Measurements from ENCODE around the gene RDH8.

The RDH8 gene

GRCh38 chr19:10013316-10013715, at the start of gene RDH8:
RDH8 (plus strand) TSS chr19:10013483; CDS start chr19:10013498, 15 bp downstream.
- Histone ChIP-seq H3K4me1 (ENCODE audit: control insufficient read depth, insufficient read depth, low read length) (peaks cover 7% of the 10 kb centered on the region; the same call in 1 of the 2 replicates), H3K4me3 (ENCODE audit: low read depth, low read length) (no peak within 1 kb of the TSS), H3K9me3 (ENCODE audit: control insufficient read depth, insufficient read depth, low read depth, low read length) (no peaks in the 10 kb centered on the region), H3K27ac (ENCODE audit: extremely low read depth, low read depth, low read length) (no peak within 1 kb of the TSS), H3K36me3 (ENCODE audit: control insufficient read depth in 2 of 2, insufficient read depth in 1 of 2, low read length in 2 of 2) (no peaks in the 10 kb centered on the region)
- ChIA-PET POLR2A (no interaction called here), CTCF (interaction anchor here (1.2 kb wide), 1 partner anchor 13 kb away, joined by 5 read pairs; no protein-coding TSS in a partner anchor)
- no peak for TF ChIP-seq ZNF169 (tag by site-specific recombination; IDR thresholded peaks at IDR 0.05)
- TF ChIP-seq ZNF639 (tag by site-specific recombination; IDR thresholded peaks at IDR 0.05): no peak
- no peak for TF ChIP-seq ZNF426 (tag by site-specific recombination; IDR thresholded peaks at IDR 0.05)
- TF ChIP-seq, protein P1, sequence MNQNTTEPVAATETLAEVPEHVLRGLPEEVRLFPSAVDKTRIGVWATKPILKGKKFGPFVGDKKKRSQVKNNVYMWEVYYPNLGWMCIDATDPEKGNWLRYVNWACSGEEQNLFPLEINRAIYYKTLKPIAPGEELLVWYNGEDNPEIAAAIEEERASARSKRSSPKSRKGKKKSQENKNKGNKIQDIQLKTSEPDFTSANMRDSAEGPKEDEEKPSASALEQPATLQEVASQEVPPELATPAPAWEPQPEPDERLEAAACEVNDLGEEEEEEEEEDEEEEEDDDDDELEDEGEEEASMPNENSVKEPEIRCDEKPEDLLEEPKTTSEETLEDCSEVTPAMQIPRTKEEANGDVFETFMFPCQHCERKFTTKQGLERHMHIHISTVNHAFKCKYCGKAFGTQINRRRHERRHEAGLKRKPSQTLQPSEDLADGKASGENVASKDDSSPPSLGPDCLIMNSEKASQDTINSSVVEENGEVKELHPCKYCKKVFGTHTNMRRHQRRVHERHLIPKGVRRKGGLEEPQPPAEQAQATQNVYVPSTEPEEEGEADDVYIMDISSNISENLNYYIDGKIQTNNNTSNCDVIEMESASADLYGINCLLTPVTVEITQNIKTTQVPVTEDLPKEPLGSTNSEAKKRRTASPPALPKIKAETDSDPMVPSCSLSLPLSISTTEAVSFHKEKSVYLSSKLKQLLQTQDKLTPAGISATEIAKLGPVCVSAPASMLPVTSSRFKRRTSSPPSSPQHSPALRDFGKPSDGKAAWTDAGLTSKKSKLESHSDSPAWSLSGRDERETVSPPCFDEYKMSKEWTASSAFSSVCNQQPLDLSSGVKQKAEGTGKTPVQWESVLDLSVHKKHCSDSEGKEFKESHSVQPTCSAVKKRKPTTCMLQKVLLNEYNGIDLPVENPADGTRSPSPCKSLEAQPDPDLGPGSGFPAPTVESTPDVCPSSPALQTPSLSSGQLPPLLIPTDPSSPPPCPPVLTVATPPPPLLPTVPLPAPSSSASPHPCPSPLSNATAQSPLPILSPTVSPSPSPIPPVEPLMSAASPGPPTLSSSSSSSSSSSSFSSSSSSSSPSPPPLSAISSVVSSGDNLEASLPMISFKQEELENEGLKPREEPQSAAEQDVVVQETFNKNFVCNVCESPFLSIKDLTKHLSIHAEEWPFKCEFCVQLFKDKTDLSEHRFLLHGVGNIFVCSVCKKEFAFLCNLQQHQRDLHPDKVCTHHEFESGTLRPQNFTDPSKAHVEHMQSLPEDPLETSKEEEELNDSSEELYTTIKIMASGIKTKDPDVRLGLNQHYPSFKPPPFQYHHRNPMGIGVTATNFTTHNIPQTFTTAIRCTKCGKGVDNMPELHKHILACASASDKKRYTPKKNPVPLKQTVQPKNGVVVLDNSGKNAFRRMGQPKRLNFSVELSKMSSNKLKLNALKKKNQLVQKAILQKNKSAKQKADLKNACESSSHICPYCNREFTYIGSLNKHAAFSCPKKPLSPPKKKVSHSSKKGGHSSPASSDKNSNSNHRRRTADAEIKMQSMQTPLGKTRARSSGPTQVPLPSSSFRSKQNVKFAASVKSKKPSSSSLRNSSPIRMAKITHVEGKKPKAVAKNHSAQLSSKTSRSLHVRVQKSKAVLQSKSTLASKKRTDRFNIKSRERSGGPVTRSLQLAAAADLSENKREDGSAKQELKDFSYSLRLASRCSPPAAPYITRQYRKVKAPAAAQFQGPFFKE (tag by site-specific recombination; IDR thresholded peaks at IDR 0.05; ENCODE audit: borderline replicate concordance): no peak
- TF ChIP-seq ZIC2 (tag by site-specific recombination; IDR thresholded peaks at IDR 0.05): no peak
- no peak for TF ChIP-seq KLF16 (tag by site-specific recombination; IDR thresholded peaks at IDR 0.05)
- TF ChIP-seq, protein P2, sequence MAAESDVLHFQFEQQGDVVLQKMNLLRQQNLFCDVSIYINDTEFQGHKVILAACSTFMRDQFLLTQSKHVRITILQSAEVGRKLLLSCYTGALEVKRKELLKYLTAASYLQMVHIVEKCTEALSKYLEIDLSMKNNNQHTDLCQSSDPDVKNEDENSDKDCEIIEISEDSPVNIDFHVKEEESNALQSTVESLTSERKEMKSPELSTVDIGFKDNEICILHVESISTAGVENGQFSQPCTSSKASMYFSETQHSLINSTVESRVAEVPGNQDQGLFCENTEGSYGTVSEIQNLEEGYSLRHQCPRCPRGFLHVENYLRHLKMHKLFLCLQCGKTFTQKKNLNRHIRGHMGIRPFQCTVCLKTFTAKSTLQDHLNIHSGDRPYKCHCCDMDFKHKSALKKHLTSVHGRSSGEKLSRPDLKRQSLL (tag by site-specific recombination; IDR thresholded peaks at IDR 0.05): no peak
- TF ChIP-seq ZNF112 (tag by site-specific recombination; IDR thresholded peaks at IDR 0.05): no peak
- no peak for TF ChIP-seq PATZ1 (tag by site-specific recombination; IDR thresholded peaks at IDR 0.05)
- TF ChIP-seq KLF9 (tag by site-specific recombination; IDR thresholded peaks at IDR 0.05; ENCODE audit: low read depth): no peak
- no peak for TF ChIP-seq AEBP2 (tag by site-specific recombination; IDR thresholded peaks at IDR 0.05; ENCODE audit: borderline replicate concordance)
- no peak for TF ChIP-seq SCRT1 (tag by site-specific recombination; IDR thresholded peaks at IDR 0.05; ENCODE audit: borderline replicate concordance)
- TF ChIP-seq ZNF350 (tag by site-specific recombination; IDR thresholded peaks at IDR 0.05): no peak
- TF ChIP-seq ZNF184 (tag by site-specific recombination; IDR thresholded peaks at IDR 0.05): no peak
